ENCODE results near the gene FAM98B.

FAM98B gene

DNA sequence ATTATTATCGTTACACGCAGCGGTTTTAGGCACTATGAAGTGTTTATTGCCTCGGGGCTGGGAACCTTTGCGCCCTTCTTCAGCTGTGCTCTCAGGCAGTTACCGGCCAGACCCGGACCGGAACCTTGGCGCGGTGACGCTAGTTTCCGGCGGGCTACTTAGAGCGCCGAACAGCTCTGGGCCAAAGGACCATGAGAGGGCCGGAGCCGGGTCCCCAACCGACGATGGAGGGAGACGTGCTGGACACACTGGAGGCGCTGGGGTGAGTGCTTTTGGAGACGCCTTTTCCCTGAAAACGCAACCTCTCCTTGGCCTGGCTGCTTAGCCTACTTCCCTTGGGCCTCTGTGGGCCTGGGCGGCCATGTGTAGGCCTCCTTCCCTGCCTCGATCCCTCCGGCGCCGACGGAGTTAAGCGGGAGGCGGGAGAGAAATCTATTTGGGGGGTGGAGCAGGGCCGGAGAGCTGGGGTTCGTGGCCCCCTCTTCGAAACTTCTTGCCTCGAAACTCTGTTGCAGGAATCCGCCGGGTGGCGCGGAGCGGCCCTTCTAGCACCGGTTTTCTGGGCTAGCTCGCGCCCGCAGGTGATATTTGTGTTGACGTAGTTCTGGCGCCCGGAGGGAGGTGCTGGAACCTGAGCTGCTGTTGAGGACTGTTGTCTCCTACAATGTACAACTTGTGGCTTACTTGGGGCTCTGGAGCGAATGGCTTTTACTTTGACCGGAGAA, at the start of gene FAM98B:
Gene FAM98B (plus strand): TSS at position 157 of the 725 bp plus-strand sequence. CDS start 35 bp downstream, at position 192.
- H3K27ac ChIP-seq (ENCODE audit: low read length) = peak within 1 kb of the TSS; percentile 91

GRCh38 chr15:38406436-38406835, 47.5 kb upstream of the FAM98B start:
- H3K36me3 ChIP-seq (ENCODE audit: control insufficient read depth in 1 of 2, insufficient read depth in 2 of 2, low read length in 2 of 2) = no peaks in the 10 kb centered on the region
- H3K27me3 ChIP-seq (ENCODE audit: low read depth, low read length) = no peaks in the 10 kb centered on the region
- no peak overlapping the region for H3K27ac ChIP-seq (ENCODE audit: low read length)
- no peaks in the 10 kb centered on the region for H3K4me1 ChIP-seq (ENCODE audit: control insufficient read depth in 1 of 2, insufficient read depth in 2 of 2, low read length in 2 of 2)
- H3K9me3 ChIP-seq (ENCODE audit: control insufficient read depth in 1 of 2, low read length in 2 of 2) = no peaks in the 10 kb centered on the region
- H3K4me3 ChIP-seq (ENCODE audit: low read depth in 1 of 2, low read length in 2 of 2) = no peak overlapping the region

More for the DNA sequence above, at the start of gene FAM98B:
- H3K4me3 ChIP-seq (ENCODE audit: low read depth in 1 of 2, low read length in 2 of 2) = peak within 1 kb of the TSS; percentile 97 to 98
- H3K4me1 ChIP-seq (ENCODE audit: control insufficient read depth in 1 of 2, insufficient read depth in 2 of 2, low read length in 2 of 2) = peaks cover 14 to 16% of the 10 kb centered on the region in 2 donors
- H3K36me3 ChIP-seq (ENCODE audit: control insufficient read depth in 1 of 2, insufficient read depth in 2 of 2, low read length in 2 of 2) = no peaks in the 10 kb centered on the region
- no peaks in the 10 kb centered on the region for H3K27me3 ChIP-seq (ENCODE audit: low read depth, low read length)
- H3K9me3 ChIP-seq (ENCODE audit: control insufficient read depth in 1 of 2, low read length in 2 of 2) = no peaks in the 10 kb centered on the region

- Histone ChIP-seq H3K36me3 (ENCODE audit: control insufficient read depth in 1 of 2, insufficient read depth in 2 of 2, low read length in 2 of 2) (no peaks in the 10 kb centered on the region), H3K27me3 (ENCODE audit: low read depth, low read length) (no peaks in the 10 kb centered on the region), H3K27ac (ENCODE audit: low read length) (no peak overlapping the region), H3K9me3 (ENCODE audit: control insufficient read depth in 1 of 2, low read length in 2 of 2) (no peaks in the 10 kb centered on the region), H3K4me3 (ENCODE audit: low read depth in 1 of 2, low read length in 2 of 2) (no peak overlapping the region), H3K4me1 (ENCODE audit: control insufficient read depth in 1 of 2, insufficient read depth in 2 of 2, low read length in 2 of 2) (no peaks in the 10 kb centered on the region)
Observed at GRCh38 chr15:38408576-38408975, 45.4 kb upstream of the FAM98B start.

DNA sequence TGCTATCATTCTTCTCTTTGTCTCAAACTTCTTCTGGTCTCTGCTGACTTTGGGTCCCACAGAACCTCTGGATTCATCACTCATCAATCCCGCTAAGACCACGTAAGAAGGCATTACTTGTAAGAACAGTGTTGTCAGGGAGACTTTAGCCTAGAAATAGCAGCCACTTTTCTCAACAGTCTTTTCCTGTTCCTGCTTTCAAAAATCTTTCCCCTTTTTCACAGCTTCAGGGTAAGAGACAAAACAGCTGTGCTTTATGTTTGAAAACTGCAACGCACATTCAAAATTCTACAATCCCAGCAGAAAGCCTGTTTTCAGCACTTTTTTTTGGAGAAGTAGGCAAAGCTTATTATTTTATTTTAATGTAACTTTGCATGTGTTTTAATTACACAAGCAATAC, 42.0 kb upstream of the FAM98B start:
- no peaks in the 10 kb centered on the region for H3K9me3 ChIP-seq (ENCODE audit: control insufficient read depth in 1 of 2, low read length in 2 of 2)
- no peaks in the 10 kb centered on the region for H3K4me1 ChIP-seq (ENCODE audit: control insufficient read depth in 1 of 2, insufficient read depth in 2 of 2, low read length in 2 of 2)
- no peaks in the 10 kb centered on the region for H3K36me3 ChIP-seq (ENCODE audit: control insufficient read depth in 1 of 2, insufficient read depth in 2 of 2, low read length in 2 of 2)
- no peak overlapping the region for H3K4me3 ChIP-seq (ENCODE audit: low read depth in 1 of 2, low read length in 2 of 2)
- H3K27me3 ChIP-seq (ENCODE audit: low read depth, low read length) = no peaks in the 10 kb centered on the region
- H3K27ac ChIP-seq (ENCODE audit: low read length) = peak overlapping the region; percentile 5

DNA sequence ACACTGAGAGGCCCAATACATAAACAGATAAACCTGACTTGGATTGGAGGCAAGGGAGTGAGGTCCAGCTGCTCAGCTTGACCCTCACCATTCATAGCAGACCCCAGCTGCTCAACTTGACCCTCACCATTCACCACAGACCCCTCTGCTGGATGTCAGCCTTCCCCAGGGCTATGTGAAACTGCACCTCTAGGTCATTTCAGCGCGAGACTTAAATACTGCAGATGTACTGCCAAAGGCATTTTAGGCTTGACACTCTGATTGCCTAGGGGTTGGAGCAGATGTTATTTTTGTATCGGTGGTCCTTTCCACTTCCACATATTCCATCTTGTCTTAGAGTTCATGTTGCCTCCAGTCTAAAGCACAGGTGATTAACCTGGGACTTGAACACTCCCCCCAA, 41.5 kb upstream of the FAM98B start:
- Histone ChIP-seq H3K4me3 (ENCODE audit: low read depth in 1 of 2, low read length in 2 of 2) (no peak overlapping the region), H3K27me3 (ENCODE audit: low read depth, low read length) (no peaks in the 10 kb centered on the region), H3K4me1 (ENCODE audit: control insufficient read depth in 1 of 2, insufficient read depth in 2 of 2, low read length in 2 of 2) (no peaks in the 10 kb centered on the region), H3K36me3 (ENCODE audit: control insufficient read depth in 1 of 2, insufficient read depth in 2 of 2, low read length in 2 of 2) (no peaks in the 10 kb centered on the region), H3K9me3 (ENCODE audit: control insufficient read depth in 1 of 2, low read length in 2 of 2) (no peaks in the 10 kb centered on the region), H3K27ac (ENCODE audit: low read length) (no peak overlapping the region)

- no peaks in the 10 kb centered on the region for H3K36me3 ChIP-seq (ENCODE audit: control insufficient read depth in 1 of 2, insufficient read depth in 2 of 2, low read length in 2 of 2)
- no peaks in the 10 kb centered on the region for H3K27me3 ChIP-seq (ENCODE audit: low read depth, low read length)
- H3K27ac ChIP-seq (ENCODE audit: low read length) = no peak overlapping the region
- H3K4me1 ChIP-seq (ENCODE audit: control insufficient read depth in 1 of 2, insufficient read depth in 2 of 2, low read length in 2 of 2) = no peaks in the 10 kb centered on the region
- no peak overlapping the region for H3K4me3 ChIP-seq (ENCODE audit: low read depth in 1 of 2, low read length in 2 of 2)
- H3K9me3 ChIP-seq (ENCODE audit: control insufficient read depth in 1 of 2, low read length in 2 of 2) = no peaks in the 10 kb centered on the region
Observed at GRCh38 chr15:38414357-38414756, 39.6 kb upstream of the FAM98B start.

- H3K36me3 ChIP-seq (ENCODE audit: control insufficient read depth in 1 of 2, insufficient read depth in 2 of 2, low read length in 2 of 2) = no peaks in the 10 kb centered on the region
- H3K27me3 ChIP-seq (ENCODE audit: low read depth, low read length) = no peaks in the 10 kb centered on the region
- H3K4me3 ChIP-seq (ENCODE audit: low read depth in 1 of 2, low read length in 2 of 2) = no peak overlapping the region
- no peaks in the 10 kb centered on the region for H3K9me3 ChIP-seq (ENCODE audit: control insufficient read depth in 1 of 2, low read length in 2 of 2)
- no peak overlapping the region for H3K27ac ChIP-seq (ENCODE audit: low read length)
- H3K4me1 ChIP-seq (ENCODE audit: control insufficient read depth in 1 of 2, insufficient read depth in 2 of 2, low read length in 2 of 2) = no peaks in the 10 kb centered on the region
Observed at GRCh38 chr15:38421069-38421690, 32.7 kb upstream of the FAM98B start.

- H3K27ac ChIP-seq (ENCODE audit: low read length) = no peak overlapping the region
- no peaks in the 10 kb centered on the region for H3K4me1 ChIP-seq (ENCODE audit: control insufficient read depth in 1 of 2, insufficient read depth in 2 of 2, low read length in 2 of 2)
- H3K4me3 ChIP-seq (ENCODE audit: low read depth in 1 of 2, low read length in 2 of 2) = no peak overlapping the region
- no peaks in the 10 kb centered on the region for H3K27me3 ChIP-seq (ENCODE audit: low read depth, low read length)
- H3K36me3 ChIP-seq (ENCODE audit: control insufficient read depth in 1 of 2, insufficient read depth in 2 of 2, low read length in 2 of 2) = no peaks in the 10 kb centered on the region
- no peaks in the 10 kb centered on the region for H3K9me3 ChIP-seq (ENCODE audit: control insufficient read depth in 1 of 2, low read length in 2 of 2)
Observed at GRCh38 chr15:38424101-38424552, 29.8 kb upstream of the FAM98B start.

DNA sequence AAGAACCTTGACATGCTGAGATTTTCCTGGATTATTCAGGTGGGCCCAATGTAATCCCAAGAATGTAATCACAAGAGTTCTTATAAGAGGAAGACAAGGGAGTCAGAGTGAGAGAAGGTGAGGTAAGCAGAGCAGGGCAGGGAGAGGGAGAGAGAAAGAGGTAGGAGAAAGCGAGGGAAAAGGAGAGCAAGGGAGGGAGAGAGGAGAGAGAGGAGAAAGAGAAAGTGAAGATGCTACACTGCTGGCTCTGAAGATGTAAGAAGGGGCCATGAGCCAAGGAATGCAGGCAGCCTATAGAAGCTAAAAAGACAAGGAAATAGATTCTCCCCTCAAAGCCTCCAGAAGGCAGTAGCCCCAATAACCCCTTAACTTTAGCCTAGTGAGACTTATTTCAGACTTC, 28.7 kb upstream of the FAM98B start:
- H3K9me3 ChIP-seq (ENCODE audit: control insufficient read depth in 1 of 2, low read length in 2 of 2) = no peaks in the 10 kb centered on the region
- no peaks in the 10 kb centered on the region for H3K27me3 ChIP-seq (ENCODE audit: low read depth, low read length)
- no peak overlapping the region for H3K4me3 ChIP-seq (ENCODE audit: low read depth in 1 of 2, low read length in 2 of 2)
- H3K36me3 ChIP-seq (ENCODE audit: control insufficient read depth in 1 of 2, insufficient read depth in 2 of 2, low read length in 2 of 2) = no peaks in the 10 kb centered on the region
- H3K4me1 ChIP-seq (ENCODE audit: control insufficient read depth in 1 of 2, insufficient read depth in 2 of 2, low read length in 2 of 2) = no peaks in the 10 kb centered on the region
- H3K27ac ChIP-seq (ENCODE audit: low read length) = no peak overlapping the region

DNA sequence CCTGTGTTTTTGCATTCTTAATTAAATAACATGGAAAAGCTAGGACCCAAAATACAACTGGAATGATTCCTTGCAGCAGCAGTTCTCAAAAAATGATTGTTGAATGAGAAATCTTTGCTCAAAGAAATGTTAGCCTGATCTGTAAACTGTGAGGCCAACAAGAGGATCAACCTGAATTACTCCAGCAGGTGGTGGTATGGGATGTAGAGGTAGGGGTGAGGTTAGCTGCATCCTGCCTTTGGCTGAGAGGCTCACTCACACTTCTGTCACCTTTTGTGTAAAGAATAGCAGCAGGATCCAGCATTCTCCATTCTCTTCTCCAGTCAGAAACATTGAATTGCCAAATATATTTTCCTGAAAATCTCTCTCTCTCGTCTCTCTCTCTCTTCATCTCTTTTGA, 26.5 kb upstream of the FAM98B start:
- Histone ChIP-seq H3K27ac (ENCODE audit: low read length) (no peak overlapping the region), H3K4me1 (ENCODE audit: control insufficient read depth in 1 of 2, insufficient read depth in 2 of 2, low read length in 2 of 2) (no peaks in the 10 kb centered on the region), H3K27me3 (ENCODE audit: low read depth, low read length) (no peaks in the 10 kb centered on the region), H3K9me3 (ENCODE audit: control insufficient read depth in 1 of 2, low read length in 2 of 2) (no peaks in the 10 kb centered on the region), H3K36me3 (ENCODE audit: control insufficient read depth in 1 of 2, insufficient read depth in 2 of 2, low read length in 2 of 2) (no peaks in the 10 kb centered on the region), H3K4me3 (ENCODE audit: low read depth in 1 of 2, low read length in 2 of 2) (no peak overlapping the region)

DNA sequence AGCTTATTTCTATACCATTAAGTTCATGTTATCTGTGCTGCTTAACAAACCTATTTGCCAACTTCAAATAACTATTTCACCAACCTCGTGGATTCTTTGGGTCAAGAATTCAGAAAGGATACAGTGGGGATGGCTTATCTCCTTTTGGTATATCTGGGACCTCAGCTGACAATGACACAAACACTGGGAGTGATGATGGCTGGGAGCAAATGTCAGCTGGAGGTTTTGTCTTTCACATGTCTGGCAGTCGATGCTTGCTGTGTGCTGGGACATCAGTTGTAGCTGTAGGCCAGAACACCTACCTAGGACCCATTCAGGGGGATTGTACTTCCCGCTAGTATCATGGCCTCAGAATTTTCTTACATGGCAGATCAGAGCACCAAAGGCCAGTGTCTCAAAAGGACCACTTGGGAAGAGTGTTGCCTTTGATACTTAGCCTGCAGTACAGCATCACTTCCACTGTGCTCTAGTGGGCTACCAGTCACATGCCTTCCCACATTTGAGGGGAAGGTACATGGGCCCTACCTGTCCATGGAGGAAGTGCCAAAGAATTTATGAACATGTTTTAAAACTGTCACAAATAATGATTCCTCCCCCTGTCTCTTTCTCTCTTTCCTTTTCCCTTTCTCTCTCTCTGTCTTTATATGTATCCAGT, 23.7 kb upstream of the FAM98B start:
- Histone ChIP-seq H3K27me3 (ENCODE audit: low read depth, low read length) (no peaks in the 10 kb centered on the region), H3K27ac (ENCODE audit: low read length) (no peak overlapping the region), H3K4me1 (ENCODE audit: control insufficient read depth in 1 of 2, insufficient read depth in 2 of 2, low read length in 2 of 2) (no peaks in the 10 kb centered on the region), H3K4me3 (ENCODE audit: low read depth in 1 of 2, low read length in 2 of 2) (no peak overlapping the region), H3K36me3 (ENCODE audit: control insufficient read depth in 1 of 2, insufficient read depth in 2 of 2, low read length in 2 of 2) (no peaks in the 10 kb centered on the region), H3K9me3 (ENCODE audit: control insufficient read depth in 1 of 2, low read length in 2 of 2) (no peaks in the 10 kb centered on the region)

Measured in muscle layer of duodenum (tissue), 2 donors.